ENCODE data around the gene CNTNAP2.

CNTNAP2 gene

GRCh38 chr7:148093375-148094166, 1977.0 kb downstream of the CNTNAP2 start:
- DNase-seq (no peak), ATAC-seq (no peak)
- no peaks in the 10 kb centered on the region for H3K4me1 Mint-ChIP-seq
- H3K27ac Mint-ChIP-seq, result no peak overlapping the region
- no peaks in the 10 kb centered on the region for H3K27me3 Mint-ChIP-seq
- H3K9me3 Mint-ChIP-seq, result no peaks in the 10 kb centered on the region
- H3K4me3 Mint-ChIP-seq, result no peak overlapping the region

GRCh38 chr7:148095066-148095465, 1978.5 kb downstream of the CNTNAP2 start:
- ATAC-seq, result no peak
- DNase-seq, result no peak
- no peaks in the 10 kb centered on the region for H3K4me1 Mint-ChIP-seq
- no peaks in the 10 kb centered on the region for H3K9me3 Mint-ChIP-seq
- H3K27ac Mint-ChIP-seq, result no peak overlapping the region
- no peak overlapping the region for H3K4me3 Mint-ChIP-seq
- H3K27me3 Mint-ChIP-seq, result no peaks in the 10 kb centered on the region

GRCh38 chr7:148104136-148104716, 1987.6 kb downstream of the CNTNAP2 start:
- Mint-ChIP-seq H3K4me3 (no peak overlapping the region), H3K4me1 (no peaks in the 10 kb centered on the region), H3K9me3 (peaks cover 3 to 15% of the 10 kb centered on the region in 2 donors), H3K27ac (no peak overlapping the region), H3K27me3 (no peaks in the 10 kb centered on the region)
- no peak for ATAC-seq
- no peak for DNase-seq

GRCh38 chr7:148104924-148105323, 1988.3 kb downstream of the CNTNAP2 start:
- Mint-ChIP-seq H3K27me3 (no peaks in the 10 kb centered on the region), H3K4me3 (no peak overlapping the region)

GRCh38 chr7:148105853-148106252, 1989.3 kb downstream of the CNTNAP2 start:
- Mint-ChIP-seq H3K27ac (no peak overlapping the region), H3K27me3 (no peaks in the 10 kb centered on the region), H3K9me3 (peaks cover 3 to 15% of the 10 kb centered on the region in 2 donors), H3K4me3 (no peak overlapping the region), H3K4me1 (no peaks in the 10 kb centered on the region)
- no peak for ATAC-seq
- no peak for DNase-seq

More at GRCh38 chr7:148104924-148105323, 1988.3 kb downstream of the CNTNAP2 start:
- ATAC-seq (no peak), DNase-seq (no peak)
- H3K27ac Mint-ChIP-seq, result no peak overlapping the region
- peaks cover 3 to 15% of the 10 kb centered on the region in 2 donors for H3K9me3 Mint-ChIP-seq
- H3K4me1 Mint-ChIP-seq, result no peaks in the 10 kb centered on the region

- Mint-ChIP-seq H3K27ac (no peak overlapping the region), H3K27me3 (no peaks in the 10 kb centered on the region), H3K9me3 (peaks cover 0 to 5% of the 10 kb centered on the region in 2 donors), H3K4me1 (no peaks in the 10 kb centered on the region), H3K4me3 (no peak overlapping the region)
- DNase-seq (no peak), ATAC-seq (no peak)
Measured at GRCh38 chr7:148107443-148108127, 1991.0 kb downstream of the CNTNAP2 start.

GRCh38 chr7:148108381-148108780, 1991.8 kb downstream of the CNTNAP2 start:
- Mint-ChIP-seq H3K27ac (no peak overlapping the region), H3K9me3 (no peaks in the 10 kb centered on the region), H3K4me3 (no peak overlapping the region), H3K27me3 (no peaks in the 10 kb centered on the region), H3K4me1 (no peaks in the 10 kb centered on the region)
- DNase-seq (no peak), ATAC-seq (no peak)

GRCh38 chr7:148110097-148110868, 1993.7 kb downstream of the CNTNAP2 start:
- no peaks in the 10 kb centered on the region for H3K27me3 Mint-ChIP-seq
- DNase-seq, result no peak
- H3K27ac Mint-ChIP-seq, result no peak overlapping the region
- ATAC-seq, result no peak
- no peaks in the 10 kb centered on the region for H3K9me3 Mint-ChIP-seq
- no peaks in the 10 kb centered on the region for H3K4me1 Mint-ChIP-seq
- H3K4me3 Mint-ChIP-seq, result no peak overlapping the region

GRCh38 chr7:148114804-148115203, 1998.2 kb downstream of the CNTNAP2 start:
- DNase-seq (no peak), ATAC-seq (no peak)
- Mint-ChIP-seq H3K4me3 (no peak overlapping the region), H3K4me1 (no peaks in the 10 kb centered on the region), H3K27ac (no peak overlapping the region), H3K9me3 (no peaks in the 10 kb centered on the region), H3K27me3 (no peaks in the 10 kb centered on the region)

GRCh38 chr7:148115308-148115707, 1998.7 kb downstream of the CNTNAP2 start:
- Mint-ChIP-seq H3K9me3 (no peaks in the 10 kb centered on the region), H3K4me3 (no peak overlapping the region), H3K27me3 (no peaks in the 10 kb centered on the region), H3K4me1 (no peaks in the 10 kb centered on the region), H3K27ac (no peak overlapping the region)
- ATAC-seq (no peak), DNase-seq (no peak)

GRCh38 chr7:148116195-148116594, 1999.6 kb downstream of the CNTNAP2 start:
- Mint-ChIP-seq H3K9me3 (no peaks in the 10 kb centered on the region), H3K4me3 (no peak overlapping the region), H3K27me3 (no peaks in the 10 kb centered on the region), H3K4me1 (no peaks in the 10 kb centered on the region), H3K27ac (no peak overlapping the region)
- ATAC-seq (no peak), DNase-seq (no peak)

- Mint-ChIP-seq H3K4me1 (no peaks in the 10 kb centered on the region), H3K9me3 (no peaks in the 10 kb centered on the region), H3K27ac (no peak overlapping the region), H3K27me3 (no peaks in the 10 kb centered on the region), H3K4me3 (no peak overlapping the region)
- DNase-seq, result no peak
- ATAC-seq, result no peak
Measured at GRCh38 chr7:148116829-148117403, 2000.3 kb downstream of the CNTNAP2 start.

GRCh38 chr7:148118371-148118770, 2001.8 kb downstream of the CNTNAP2 start:
- ATAC-seq, result no peak
- no peaks in the 10 kb centered on the region for H3K9me3 Mint-ChIP-seq

GRCh38 chr7:148121401-148121800, 2004.8 kb downstream of the CNTNAP2 start:
- Mint-ChIP-seq H3K27ac (no peak overlapping the region), H3K4me1 (no peaks in the 10 kb centered on the region), H3K4me3 (no peak overlapping the region), H3K9me3 (no peaks in the 10 kb centered on the region), H3K27me3 (no peaks in the 10 kb centered on the region)
- ATAC-seq, result no peak
- no peak for DNase-seq

More at GRCh38 chr7:148118371-148118770, 2001.8 kb downstream of the CNTNAP2 start:
- Mint-ChIP-seq H3K27me3 (no peaks in the 10 kb centered on the region), H3K4me3 (no peak overlapping the region), H3K27ac (no peak overlapping the region), H3K4me1 (no peaks in the 10 kb centered on the region)
- DNase-seq, result no peak

GRCh38 chr7:148121847-148122246, 2005.2 kb downstream of the CNTNAP2 start:
- H3K4me1 Mint-ChIP-seq, result no peaks in the 10 kb centered on the region
- no peak overlapping the region for H3K4me3 Mint-ChIP-seq
- H3K9me3 Mint-ChIP-seq, result no peaks in the 10 kb centered on the region
- no peak for DNase-seq
- ATAC-seq, result no peak
- no peaks in the 10 kb centered on the region for H3K27me3 Mint-ChIP-seq
- no peak overlapping the region for H3K27ac Mint-ChIP-seq
